GM18498 (cell line): ENCODE results near the gene CBX1.
A peak's percentile ranks its signal among the peaks of the same experiment; 100 is the strongest.
"Not testable (repeated sequence)": the region's sequence is repeated elsewhere in the genome, so short reads cannot be mapped to it uniquely, and the experiment has no call there.

Experiments used
- ATAC-seq: cut with Tn5 transposase; IDR thresholded peaks from one replicate; pipeline ENCODE4 v1.9.1; 2021; ENCODE audit warnings: mild to moderate bottlenecking, moderate library complexity; ENCODE audit not compliant: unreplicated experiment

Gene CBX1

GRCh38 chr17:48053758-48054237, 47.5 kb downstream of the CBX1 start:
- no peak for ATAC-seq

- no peak for ATAC-seq
Measured at GRCh38 chr17:48052956-48053757, 48.1 kb downstream of the CBX1 start.

GRCh38 chr17:48051706-48052486, 49.4 kb downstream of the CBX1 start:
- no peak for ATAC-seq

GRCh38 chr17:48051283-48051682, 50.0 kb downstream of the CBX1 start:
- ATAC-seq, result no peak

- ATAC-seq, result peak; percentile 42
Measured at GRCh38 chr17:48048384-48049126, 52.7 kb downstream of the CBX1 start.

- peak; percentile 90 for ATAC-seq
Measured at GRCh38 chr17:48047741-48048383, 53.4 kb downstream of the CBX1 start, which contains the start of gene NFE2L1. Gene NFE2L1 (plus strand): TSS chr17:48048359. CDS start chr17:48051119, 2,760 bp downstream.

- ATAC-seq, result no peak
Measured at GRCh38 chr17:48047113-48047740, 54.1 kb downstream of the CBX1 start.

- ATAC-seq, result no peak
Measured at GRCh38 chr17:48046296-48046695, 55.0 kb downstream of the CBX1 start.

GRCh38 chr17:48045316-48046001, 55.8 kb downstream of the CBX1 start:
- no peak for ATAC-seq

GRCh38 chr17:48044851-48045250, 56.4 kb downstream of the CBX1 start:
- no peak for ATAC-seq

GRCh38 chr17:48043176-48043575, 58.1 kb downstream of the CBX1 start:
- no peak for ATAC-seq

- ATAC-seq, result no peak
Measured at GRCh38 chr17:48038687-48039086, 62.6 kb downstream of the CBX1 start.

- no peak for ATAC-seq
Measured at GRCh38 chr17:48037838-48038323, 63.4 kb downstream of the CBX1 start.

- peak; percentile 77 for ATAC-seq
Measured at GRCh38 chr17:48037036-48037837, 64.0 kb downstream of the CBX1 start, which contains the start of gene COPZ2. Gene COPZ2 (minus strand): TSS chr17:48037797. CDS start chr17:48037777, 20 bp downstream.

GRCh38 chr17:48036693-48037035, 64.6 kb downstream of the CBX1 start:
- no peak for ATAC-seq

- not testable (repeated sequence) for ATAC-seq
Measured at GRCh38 chr17:48034734-48035133, 66.5 kb downstream of the CBX1 start.

GRCh38 chr17:48031966-48032365, 69.3 kb downstream of the CBX1 start:
- no peak for ATAC-seq

- no peak for ATAC-seq
Measured at GRCh38 chr17:48030531-48030930, 70.7 kb downstream of the CBX1 start.

GRCh38 chr17:48028736-48029135, 72.5 kb downstream of the CBX1 start:
- no peak for ATAC-seq
